ENCODE measurements around the gene THAP4. TPM values are rescaled to one million over a fixed set of nuclear protein-coding genes. Genes with fewer than 3 reads are reported as not detected.

The THAP4 gene
- total RNA-seq, 1 experiment from 2014 or later, result 71.2 TPM

- Histone ChIP-seq H3K9ac (ENCODE audit: low read length) (no peak overlapping the region), H3K9me2 (ENCODE audit: insufficient read depth) (no peaks in the 10 kb centered on the region), H4K20me1 (ENCODE audit: insufficient read depth) (peaks cover 19% of the 10 kb centered on the region; the same call in 1 of the 2 replicates), H3K9me3 (ENCODE audit: control insufficient read depth in 1 of 2, insufficient read depth in 1 of 2, low read depth in 1 of 2, low read length in 2 of 2) (no peaks in the 10 kb centered on the region), H3K36me3 (ENCODE audit: control insufficient read depth in 1 of 2, insufficient read depth in 2 of 2, low read length in 2 of 2) (peaks cover 3 to 17% of the 10 kb centered on the region in 2 experiments; a peak in 2 of 4 replicates), H2AFZ (ENCODE audit: low read depth, low read length, poor library complexity, severe bottlenecking) (no peak overlapping the region), H3K4me3 (replicated peaks in 1 of 2; ENCODE audit: low read depth in 1 of 2, low read length in 2 of 2) (no peak overlapping the region), H3K4me1 (ENCODE audit: control insufficient read depth in 1 of 2, insufficient read depth in 2 of 2, low read length in 2 of 2) (peaks cover 0 to 35% of the 10 kb centered on the region in 2 experiments; a peak in 2 of 4 replicates), H3K79me2 (ENCODE audit: insufficient read depth, low read length) (peaks cover 98% of the 10 kb centered on the region), H3K27ac (ENCODE audit: low read depth, low read length) (no peak overlapping the region), H3K27me3 (ENCODE audit: insufficient read depth, low read length) (no peaks in the 10 kb centered on the region), H3K4me2 (ENCODE audit: low read length) (no peak overlapping the region)
- no peak for ATAC-seq
- TF ChIP-seq EZH2phosphoT487 (IDR thresholded peaks at IDR 0.05; ENCODE audit: borderline replicate concordance), result no peak
- TF ChIP-seq, protein P1, sequence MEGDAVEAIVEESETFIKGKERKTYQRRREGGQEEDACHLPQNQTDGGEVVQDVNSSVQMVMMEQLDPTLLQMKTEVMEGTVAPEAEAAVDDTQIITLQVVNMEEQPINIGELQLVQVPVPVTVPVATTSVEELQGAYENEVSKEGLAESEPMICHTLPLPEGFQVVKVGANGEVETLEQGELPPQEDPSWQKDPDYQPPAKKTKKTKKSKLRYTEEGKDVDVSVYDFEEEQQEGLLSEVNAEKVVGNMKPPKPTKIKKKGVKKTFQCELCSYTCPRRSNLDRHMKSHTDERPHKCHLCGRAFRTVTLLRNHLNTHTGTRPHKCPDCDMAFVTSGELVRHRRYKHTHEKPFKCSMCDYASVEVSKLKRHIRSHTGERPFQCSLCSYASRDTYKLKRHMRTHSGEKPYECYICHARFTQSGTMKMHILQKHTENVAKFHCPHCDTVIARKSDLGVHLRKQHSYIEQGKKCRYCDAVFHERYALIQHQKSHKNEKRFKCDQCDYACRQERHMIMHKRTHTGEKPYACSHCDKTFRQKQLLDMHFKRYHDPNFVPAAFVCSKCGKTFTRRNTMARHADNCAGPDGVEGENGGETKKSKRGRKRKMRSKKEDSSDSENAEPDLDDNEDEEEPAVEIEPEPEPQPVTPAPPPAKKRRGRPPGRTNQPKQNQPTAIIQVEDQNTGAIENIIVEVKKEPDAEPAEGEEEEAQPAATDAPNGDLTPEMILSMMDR (IDR thresholded peaks at IDR 0.05 in 2 of 3, conservative IDR thresholded peaks at IDR 0.05 in 1 of 3; ENCODE audit: borderline replicate concordance in 1 of 3, insufficient read depth in 1 of 3, low read depth in 2 of 3, low read length in 2 of 3), result no peak
- TF ChIP-seq SRF (IDR thresholded peaks at IDR 0.05; ENCODE audit: low read depth), result no peak
- no peak for TF ChIP-seq POLR2AphosphoS5 (IDR thresholded peaks at IDR 0.05; ENCODE audit: low read depth, low read length)
- TF ChIP-seq JUND (IDR thresholded peaks at IDR 0.05), result no peak
- TF ChIP-seq, protein P2, sequence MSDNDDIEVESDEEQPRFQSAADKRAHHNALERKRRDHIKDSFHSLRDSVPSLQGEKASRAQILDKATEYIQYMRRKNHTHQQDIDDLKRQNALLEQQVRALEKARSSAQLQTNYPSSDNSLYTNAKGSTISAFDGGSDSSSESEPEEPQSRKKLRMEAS (IDR thresholded peaks at IDR 0.05), result no peak
- ChIA-PET RAD21 (ENCODE audit: low non-redundant PET in 1 of 2, low total read pairs in 2 of 2, uncharacterized antibody in 2 of 2, unreplicated experiment in 2 of 2) (no interaction called here), POLR2A (no interaction called here), CTCF (no interaction called here)
- BruUV-seq (replicated peaks), result no TSS peak
- DNase-seq (ENCODE audit: low read depth, low spot score), result no peak
- intact Hi-C loops (cut with micrococcal nuclease), result no loop called here
Measured at GRCh38 chr2:241618296-241618805, 18.6 kb downstream of the THAP4 start.

All from HCT116 (cell line).